Endometrial microvascular endothelial cells (primary cell): ENCODE data around the gene RNASE9. TPM values are rescaled to one million over a fixed set of nuclear protein-coding genes. Genes with fewer than 3 reads are reported as not detected.
"Not testable (repeated sequence)": the region's sequence is repeated elsewhere in the genome, so short reads cannot be mapped to it uniquely, and the experiment has no call there.

Experiments used
- in situ Hi-C: cut with HindIII; loops from 2 replicates; pipeline ENCODE4 v1.10.0; 2017; ENCODE audit warnings: low sequenced_read_pairs, low pct_unique_long_range_greater_than_20kb; ENCODE audit errors: inconsistent ontology term
- total RNA-seq: library from RNA; depleted of rRNA; stranded (reverse); fragments of >200 nt; gene quantifications from one replicate; pipeline ENCODE4 v1.2.3, GENCODE V29; 2015; ENCODE audit errors: inconsistent ontology term

Gene RNASE9
- total RNA-seq, 1 donor from 2014 or later = not detected

DNA sequence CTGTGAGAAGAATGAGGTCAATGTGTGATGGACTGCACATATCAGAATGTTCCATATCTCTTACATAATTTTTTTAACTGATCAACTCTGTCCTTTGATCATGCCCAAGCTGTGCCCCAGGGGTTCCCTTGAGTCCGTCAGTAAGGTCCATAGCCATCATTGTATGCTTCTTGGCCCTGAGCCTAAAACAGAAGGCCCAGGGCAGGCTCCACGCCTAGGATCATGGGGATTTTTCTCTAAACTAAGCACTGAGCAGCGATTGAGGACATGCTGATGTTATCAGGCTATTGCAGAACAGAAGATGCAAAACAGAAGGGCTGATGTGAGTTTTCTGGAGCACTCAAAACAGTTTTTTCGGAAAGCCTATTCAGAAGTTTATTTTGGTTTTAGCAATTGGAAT is 20.9 kb downstream of the RNASE9 start:
- in situ Hi-C loops = no loop called here

DNA sequence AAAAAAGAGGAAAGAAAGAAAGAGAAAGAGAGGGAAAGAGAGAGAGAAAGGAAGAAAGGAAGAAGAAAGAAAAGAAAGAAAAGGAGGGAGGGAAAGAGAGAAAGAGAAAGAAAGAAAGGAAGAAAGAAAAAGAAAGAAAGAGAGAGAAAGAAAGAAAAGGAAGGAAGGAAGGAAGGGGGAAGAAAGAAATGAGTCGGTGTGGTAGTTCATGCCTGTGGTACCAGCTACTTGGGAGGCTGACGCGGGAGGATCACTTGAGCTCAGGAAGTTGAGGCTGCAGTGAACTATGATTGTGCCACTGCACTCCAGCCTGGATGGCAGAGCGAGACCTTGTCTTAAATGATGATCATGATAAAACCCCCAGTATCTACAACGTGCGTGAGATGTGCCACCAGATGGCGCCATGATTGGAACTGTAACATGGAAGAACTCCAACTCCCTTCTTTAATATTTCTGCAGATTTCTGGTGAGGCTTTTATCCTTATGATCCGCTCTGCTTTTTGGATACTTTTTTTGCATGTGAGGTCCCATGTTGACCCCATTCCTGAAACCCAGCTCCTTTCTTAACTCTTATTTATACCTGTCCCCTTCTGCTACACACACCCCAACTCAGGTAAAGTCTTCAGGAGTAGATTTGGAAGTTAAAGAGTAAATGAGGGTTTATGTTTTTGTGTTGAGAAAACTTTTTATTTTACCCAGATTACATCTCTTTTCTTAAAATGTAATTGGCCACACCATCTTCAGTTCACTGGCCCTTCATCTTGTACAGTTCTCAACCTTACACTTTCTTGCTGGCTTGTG is 29.9 kb downstream of the RNASE9 start:
- in situ Hi-C loops = no loop called here

DNA sequence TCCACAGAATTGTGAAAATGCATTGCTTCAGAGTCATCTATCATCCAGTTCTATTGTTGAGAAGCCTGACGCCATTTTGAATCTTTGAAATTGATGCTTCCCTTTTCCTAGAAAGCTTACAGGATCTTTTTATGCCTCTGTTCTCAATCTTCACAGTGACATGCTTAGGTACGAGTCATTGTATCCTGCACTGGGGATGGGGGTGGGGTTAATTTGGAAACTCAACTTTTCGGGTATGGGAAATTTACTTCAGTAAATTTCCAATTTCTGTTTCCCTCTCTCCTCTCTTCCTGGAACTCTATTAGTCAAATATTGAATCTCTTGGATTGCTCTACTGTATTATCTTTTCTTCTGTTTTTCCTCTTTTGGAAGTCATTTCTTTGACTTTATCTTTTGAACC is 31.0 kb downstream of the RNASE9 start:
- in situ Hi-C loops = no loop called here

DNA sequence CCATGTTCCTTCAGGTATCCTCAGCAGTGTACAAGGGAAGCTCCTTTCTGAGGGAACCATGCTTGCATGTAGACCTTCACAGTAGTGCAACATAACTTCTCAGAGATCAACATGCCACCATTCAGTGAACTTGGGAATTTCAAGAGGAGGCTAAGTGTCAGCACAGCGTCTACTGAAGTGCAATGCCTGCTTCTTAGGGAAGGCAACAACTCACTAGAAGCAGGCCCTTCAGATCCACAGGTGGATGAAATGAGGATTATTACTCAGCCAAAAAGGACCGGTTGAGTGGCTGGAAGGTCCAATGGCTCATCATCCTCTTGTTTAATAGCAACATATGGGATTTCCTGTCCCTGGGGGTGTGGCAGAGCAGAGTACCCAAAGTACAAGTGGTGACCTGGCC is 36.8 kb downstream of the RNASE9 start:
- in situ Hi-C loops = no loop called here

GRCh38 chr14:20522332-20522731 is 38.5 kb downstream of the RNASE9 start:
- in situ Hi-C loops = no loop called here

- in situ Hi-C loops = no loop called here
Observed at GRCh38 chr14:20516921-20517320, 43.9 kb downstream of the RNASE9 start.

DNA sequence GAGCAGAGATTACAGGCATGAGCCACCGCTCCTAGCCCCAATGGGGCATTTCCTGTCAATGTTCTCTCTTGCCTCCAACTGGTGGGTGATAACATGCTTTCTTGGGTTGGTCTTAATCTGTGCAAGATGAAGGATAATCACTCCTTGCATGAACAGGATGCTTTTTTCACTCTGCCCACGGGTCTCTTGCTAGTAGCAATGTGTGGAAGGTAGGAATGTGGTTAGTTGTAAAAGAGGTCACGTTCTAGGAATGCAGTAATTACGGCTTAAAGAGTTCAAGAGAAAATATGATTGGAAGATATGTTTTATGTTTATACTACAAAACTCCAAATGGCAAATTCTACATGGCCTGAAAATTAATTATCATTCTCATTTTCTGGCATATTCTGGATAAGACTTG is 45.0 kb downstream of the RNASE9 start:
- in situ Hi-C loops = no loop called here

DNA sequence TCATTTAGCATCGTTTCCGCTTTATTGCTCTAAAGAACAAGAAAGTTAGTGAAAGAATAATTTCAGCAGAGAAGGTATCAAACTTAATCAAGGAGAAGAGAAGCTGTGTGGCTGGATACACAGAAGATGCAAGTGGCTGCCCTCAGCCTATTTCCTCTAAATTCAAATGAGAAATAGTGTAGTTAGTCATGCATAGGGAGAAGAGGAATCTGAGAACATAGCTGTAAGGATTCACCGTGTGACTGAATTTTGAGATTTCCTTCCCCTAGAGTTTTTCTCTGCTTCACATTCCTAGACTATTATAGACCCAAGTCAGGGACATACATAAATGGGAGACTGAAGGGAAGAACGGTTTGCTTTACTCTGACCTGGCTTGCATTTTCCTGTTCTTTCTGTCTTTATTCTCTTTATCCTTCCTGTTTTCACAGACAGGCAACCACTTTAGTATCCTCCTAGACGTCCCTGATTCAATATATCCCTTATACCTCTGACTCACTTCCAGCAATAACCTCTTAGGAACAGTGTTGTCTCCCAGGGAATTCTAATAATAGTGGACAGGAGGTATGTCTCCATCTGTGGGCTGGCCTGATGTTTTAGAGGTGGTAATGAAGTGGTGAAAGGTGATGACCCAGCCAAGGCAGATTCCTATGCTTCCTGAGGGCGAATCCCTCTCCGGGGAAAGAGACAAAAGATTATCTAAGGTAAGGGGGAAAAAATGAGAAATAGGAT is 48.5 kb downstream of the RNASE9 start:
- in situ Hi-C loops = no loop called here

DNA sequence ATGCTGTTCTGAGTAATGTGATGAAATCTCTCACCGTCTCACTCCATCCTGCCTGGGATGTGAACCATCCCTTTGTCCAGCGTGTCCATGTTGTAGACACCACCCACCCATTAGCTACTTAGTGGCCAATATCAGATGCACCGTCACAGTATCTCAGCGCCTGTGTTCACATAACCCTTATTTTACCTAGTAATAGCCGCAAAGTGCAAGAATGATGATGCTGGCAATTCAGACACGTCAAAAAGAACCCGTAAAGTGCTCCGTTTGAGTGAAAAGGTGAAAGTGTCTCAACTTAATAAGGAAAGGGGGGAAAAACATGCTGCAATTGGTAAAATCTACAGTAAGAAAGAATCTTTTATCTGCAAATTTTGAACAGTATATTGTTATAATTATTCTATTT is 52.5 kb downstream of the RNASE9 start:
- in situ Hi-C loops = no loop called here

DNA sequence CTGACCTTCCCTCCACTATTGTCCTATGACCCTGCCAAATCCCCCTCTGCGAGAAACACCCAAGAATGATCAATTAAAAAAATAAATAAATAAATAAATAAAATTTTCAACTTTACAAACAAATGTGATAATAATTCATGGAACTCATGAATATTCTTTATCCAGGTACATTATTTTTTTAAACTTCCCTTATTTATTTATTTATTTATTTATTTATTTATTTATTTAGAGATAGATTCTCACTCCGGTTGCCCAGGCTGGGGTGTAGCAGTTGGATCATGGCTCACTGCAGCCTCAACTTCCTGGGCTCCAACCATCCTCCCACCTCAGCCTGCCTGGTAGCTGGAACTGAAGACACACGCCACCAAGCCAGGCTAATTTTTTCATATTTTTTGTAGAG is 53.3 kb downstream of the RNASE9 start:
- in situ Hi-C loops = not testable (repeated sequence)

GRCh38 chr14:20506752-20507151 is 54.1 kb downstream of the RNASE9 start:
- in situ Hi-C loops = not testable (repeated sequence)

GRCh38 chr14:20506276-20506675 is 54.6 kb downstream of the RNASE9 start:
- in situ Hi-C loops = not testable (repeated sequence)

Other genes with a start within 250 kb of the RNASE9 start
- 42.7 TPM for gene CCNB1IP1, start 227.8 kb downstream of the RNASE9 start, total RNA-seq
- gene PARP2, start 217.4 kb downstream of the RNASE9 start, total RNA-seq = 9.9 TPM
- 15.3 TPM for gene TEP1, start 147.5 kb downstream of the RNASE9 start, total RNA-seq
- gene KLHL33, start 124.9 kb downstream of the RNASE9 start, total RNA-seq = not detected
- 55.3 TPM for gene OSGEP, start 106.2 kb downstream of the RNASE9 start, total RNA-seq
- 240 TPM for gene APEX1, start 105.8 kb downstream of the RNASE9 start, total RNA-seq
- 10.4 TPM for gene PIP4P1, start 99.6 kb downstream of the RNASE9 start, total RNA-seq
- 284 TPM for gene PNP, start 91.6 kb downstream of the RNASE9 start, total RNA-seq
- gene RNASE10, start 55.5 kb downstream of the RNASE9 start, total RNA-seq = not detected
- gene RNASE11, start 27.0 kb upstream of the RNASE9 start, total RNA-seq = not detected
- not detected for gene RNASE12, start 30.3 kb upstream of the RNASE9 start, total RNA-seq
- gene OR6S1, start 80.6 kb upstream of the RNASE9 start, total RNA-seq = not detected
- 15.5 TPM for gene RNASE4, start 123.5 kb upstream of the RNASE9 start, total RNA-seq
- 0.84 TPM for gene ANG, start 127.7 kb upstream of the RNASE9 start, total RNA-seq
- gene EDDM3A, start 184.8 kb upstream of the RNASE9 start, total RNA-seq = not detected
- gene EDDM3B, start 207.4 kb upstream of the RNASE9 start, total RNA-seq = not detected
- gene RNASE6, start 220.2 kb upstream of the RNASE9 start, total RNA-seq = not detected
- gene RNASE1, start 241.8 kb upstream of the RNASE9 start, total RNA-seq = 168 TPM